HG03460 (cell line): ENCODE results near the gene METAP2.

ENCODE experiments used
- ATAC-seq: cut with Tn5 transposase; IDR thresholded peaks from one replicate; pipeline ENCODE4 v1.9.1; 2021; ENCODE audit not compliant: unreplicated experiment

Gene METAP2

GRCh38 chr12:95548539-95549391 lies 74.8 kb downstream of the METAP2 start:
- no peak for ATAC-seq

GRCh38 chr12:95549392-95550084 lies 75.6 kb downstream of the METAP2 start:
- no peak for ATAC-seq

- ATAC-seq: no peak
Observed at GRCh38 chr12:95551305-95551704, 77.4 kb downstream of the METAP2 start, which contains the start of gene USP44. Gene USP44 (minus strand): TSS chr12:95551476. CDS start chr12:95534256, 17,220 bp downstream.

- ATAC-seq: no peak
Observed at GRCh38 chr12:95551913-95552516, 78.1 kb downstream of the METAP2 start.

- no peak for ATAC-seq
Observed at GRCh38 chr12:95553197-95553943, 79.4 kb downstream of the METAP2 start.

- ATAC-seq: no peak
Observed at GRCh38 chr12:95554532-95555071, 80.7 kb downstream of the METAP2 start.

- ATAC-seq: no peak
Observed at GRCh38 chr12:95557625-95558024, 83.7 kb downstream of the METAP2 start.
